H1 (cell line): ENCODE measurements around the gene STOML1. TPM values are rescaled to one million over a fixed set of nuclear protein-coding genes. Genes with fewer than 3 reads are reported as not detected.

Experiments
- CTCF ChIA-PET: fragments of 300-600 bp; sonication (Branson Sonifier 250); formaldehyde crosslinking; loops from one replicate; lab custom pipeline; 2021; ENCODE audit not compliant: partially characterized antibody; lab: Charles Lee
- POLR2A ChIA-PET: fragments of 300-600 bp; sonication (Branson Sonifier 250); formaldehyde crosslinking; loops from one replicate; lab custom pipeline; 2021; ENCODE audit warnings: inconsistent platforms; ENCODE audit not compliant: partially characterized antibody; lab: Charles Lee
- DNase-seq, 2 experiments: peaks; one replicate each; pipeline versions ENCODE4 v3.0.0 to v3.0.0-alpha.2; 2010 to 2022; ENCODE audit warnings: low spot score in 2 of 2, low read depth in 1 of 2, mixed read lengths in 1 of 2
- FAIRE-seq: peaks from 2 replicates; lab custom pipeline; 2011; peaks lifted over from hg19 to GRCh38; lab: Jason Lieb, UNC
- H2AFZ ChIP-seq: 2 replicates; pipeline ENCODE4 v1.8.1; 2012; ENCODE audit warnings: low read length, inconsistent platforms
- H2AK5ac ChIP-seq: 2 replicates; pipeline ENCODE4 v1.6.1; 2013; ENCODE audit warnings: low read depth, low read length
- H2BK120ac ChIP-seq: replicated peaks from 2 replicates; pipeline ENCODE3; 2013; ENCODE audit warnings: low read depth, low read length, inconsistent platforms
- H2BK12ac ChIP-seq: 2 replicates; pipeline ENCODE4 v1.6.1; 2013; ENCODE audit warnings: low read depth, low read length
- H2BK15ac ChIP-seq: 2 replicates; pipeline ENCODE4 v1.6.1; 2013; ENCODE audit warnings: low read length
- H2BK20ac ChIP-seq: 2 replicates; pipeline ENCODE4 v1.6.1; 2013; ENCODE audit warnings: low read length
- H2BK5ac ChIP-seq: 2 replicates; pipeline ENCODE4 v1.6.1; 2013; ENCODE audit warnings: low read depth, low read length
- H3K14ac ChIP-seq: 2 replicates; pipeline ENCODE4 v1.6.1; 2013; ENCODE audit warnings: inconsistent platforms; ENCODE audit not compliant: insufficient read length
- H3K18ac ChIP-seq: 2 replicates; pipeline ENCODE4 v1.6.1; 2013; ENCODE audit warnings: low read length; ENCODE audit errors: extremely low read depth
- H3K23ac ChIP-seq: 2 replicates; pipeline ENCODE4 v1.6.1; 2013; ENCODE audit warnings: inconsistent platforms; ENCODE audit not compliant: insufficient read length
- H3K23me2 ChIP-seq: 2 replicates; pipeline ENCODE4 v1.6.1; 2013; ENCODE audit warnings: low read depth, low read length
- H3K27ac ChIP-seq: 2 replicates; pipeline ENCODE4 v1.6.1; 2011; ENCODE audit warnings: low read depth, low read length, inconsistent platforms
- H3K27me3 ChIP-seq, 4 experiments: replicated peaks in 1 of 4; 1 replicate in 1 of 4; 2 replicates in 3 of 4; pipeline versions ENCODE4 v1.6.1 to v1.8.1; 2011 to 2013; ENCODE audit warnings: low read length in 3 of 4, mild to moderate bottlenecking in 3 of 4, inconsistent platforms in 2 of 4, mixed read lengths in 2 of 4, moderate library complexity in 1 of 4; ENCODE audit not compliant: control insufficient read depth in 3 of 4, insufficient read depth in 3 of 4; ENCODE audit errors: extremely low read depth in 1 of 4
- H3K36me3 ChIP-seq, 4 experiments: 2 replicates each; pipeline versions ENCODE4 v1.6.1 to v1.8.1; 2011 to 2013; ENCODE audit warnings: mild to moderate bottlenecking in 4 of 4, low read length in 3 of 4, moderate library complexity in 2 of 4, control low read depth in 1 of 4, inconsistent platforms in 1 of 4; ENCODE audit not compliant: insufficient read depth in 4 of 4, control insufficient read depth in 2 of 4
- H3K4ac ChIP-seq: replicated peaks from 2 replicates; pipeline ENCODE3; 2013; ENCODE audit warnings: low read length, low read depth, mixed read lengths, inconsistent platforms; ENCODE audit not compliant: insufficient read length
- H3K4me1 ChIP-seq, 4 experiments: replicated peaks in 1 of 4; 1 replicate in 1 of 4; 2 replicates in 3 of 4; pipeline versions ENCODE4 v1.6.1 to v1.8.1; 2011 to 2013; ENCODE audit warnings: low read length in 3 of 4, inconsistent platforms in 2 of 4, mixed read lengths in 1 of 4; ENCODE audit not compliant: insufficient read depth in 4 of 4, control insufficient read depth in 3 of 4
- H3K4me2 ChIP-seq, 2 experiments: 2 replicates each; pipeline versions ENCODE4 v1.6.1 to v1.8.1; 2011 to 2013; ENCODE audit warnings: low read depth in 2 of 2, low read length in 2 of 2, control low read depth in 1 of 2, inconsistent platforms in 1 of 2, mild to moderate bottlenecking in 1 of 2; ENCODE audit not compliant: insufficient read depth in 1 of 2
- H3K4me3 ChIP-seq, 4 experiments: fragments of 200-600, 300-600 bp in 1 of 4; sonication (generic), shearing (Covaris generic), sonication (Bioruptor Twin) in 1 of 4; 2 replicates each; pipeline versions ENCODE4 v1.5.1 to v1.8.1; 2011 to 2016; ENCODE audit warnings: low read length in 4 of 4, low read depth in 3 of 4, control low read depth in 2 of 4, inconsistent platforms in 2 of 4, mild to moderate bottlenecking in 2 of 4, mixed read lengths in 1 of 4, moderate library complexity in 1 of 4; ENCODE audit not compliant: insufficient read depth in 2 of 4; ENCODE audit errors: extremely low read depth in 1 of 4
- H3K56ac ChIP-seq: replicated peaks from 2 replicates; pipeline ENCODE3; 2013; ENCODE audit warnings: low read depth, mild to moderate bottlenecking, mixed read lengths, low read length, inconsistent platforms; ENCODE audit not compliant: insufficient read length
- H3K79me1 ChIP-seq: 2 replicates; pipeline ENCODE4 v1.6.1; 2013; ENCODE audit warnings: low read depth, low read length, control low read depth
- H3K79me2 ChIP-seq, 2 experiments: 2 replicates each; pipeline versions ENCODE4 v1.6.1 to v1.8.1; 2012 to 2013; ENCODE audit warnings: low read length in 2 of 2, mild to moderate bottlenecking in 2 of 2, inconsistent platforms in 1 of 2; ENCODE audit not compliant: insufficient read depth in 2 of 2, control insufficient read depth in 1 of 2
- H3K9ac ChIP-seq, 4 experiments: replicated peaks in 1 of 4; 1 replicate in 1 of 4; 2 replicates in 3 of 4; pipeline versions ENCODE4 v1.6.1 to v1.8.1; 2011 to 2013; ENCODE audit warnings: low read depth in 3 of 4, low read length in 3 of 4, control low read depth in 2 of 4, mild to moderate bottlenecking in 2 of 4, moderate library complexity in 2 of 4, inconsistent platforms in 1 of 4; ENCODE audit errors: extremely low read depth in 1 of 4
- H3K9me3 ChIP-seq, 2 experiments: 2 replicates each; pipeline versions ENCODE4 v1.6.1 to v1.8.1; 2012 to 2013; ENCODE audit warnings: mild to moderate bottlenecking in 2 of 2, moderate library complexity in 2 of 2, control low read depth in 1 of 2, inconsistent platforms in 1 of 2, low read depth in 1 of 2, low read length in 1 of 2, mixed read lengths in 1 of 2; ENCODE audit not compliant: insufficient read depth in 2 of 2
- H4K20me1 ChIP-seq, 2 experiments: replicated peaks in 1 of 2; 2 replicates each; pipeline versions ENCODE3 to v1.8.1; 2011 to 2013; ENCODE audit warnings: inconsistent platforms in 2 of 2, low read length in 2 of 2, mild to moderate bottlenecking in 1 of 2; ENCODE audit not compliant: insufficient read depth in 2 of 2, control insufficient read depth in 1 of 2
- H4K5ac ChIP-seq: 2 replicates; pipeline ENCODE4 v1.6.1; 2013; ENCODE audit warnings: low read length, low read depth, mixed read lengths, inconsistent platforms; ENCODE audit not compliant: insufficient read length
- H4K8ac ChIP-seq: 2 replicates; pipeline ENCODE4 v1.8.0; 2013; ENCODE audit warnings: mild to moderate bottlenecking, moderate library complexity, low read length, inconsistent platforms; ENCODE audit not compliant: insufficient read depth; ENCODE audit errors: extremely low read depth
- H4K91ac ChIP-seq: replicated peaks from 2 replicates; pipeline ENCODE3; 2013; ENCODE audit warnings: low read length, mixed read lengths, inconsistent platforms; ENCODE audit not compliant: insufficient read length
- CBX8 ChIP-seq: fragments of 300-800, 300-1000 bp; sonication (generic); IDR thresholded peaks from 2 replicates; pipeline ENCODE4 v1.7.1; 2016; ENCODE audit warnings: low read depth, low read length, borderline replicate concordance
- SIX5 ChIP-seq: IDR thresholded peaks from 2 replicates; pipeline ENCODE4 v1.6.1; 2011; ENCODE audit warnings: mild to moderate bottlenecking, low read depth, low read length
- WGBS, 2 experiments: shearing (Covaris generic) in 1 of 2; methylation state at CpG; one replicate each; pipeline versions ENCODE4 v1.1.6 to v1.1.7; 2013 to 2015; ENCODE audit warnings: low lambda C conversion rate in 2 of 2, mixed read lengths in 2 of 2, inconsistent platforms in 1 of 2, low coverage in 1 of 2, missing lambda C conversion rate in 1 of 2; ENCODE audit not compliant: insufficient replicate concordance in 2 of 2, insufficient coverage in 1 of 2, insufficient read length in 1 of 2; ENCODE audit errors: extremely low coverage in 1 of 2, missing lambda C conversion rate in 1 of 2; 5-methylcytosine and 5-hydroxymethylcytosine counted together
- polyA plus RNA-seq, 7 experiments: library from polyadenylated mRNA; depleted of rRNA in 3 of 7; stranded (reverse) in 5 of 7; unstranded in 2 of 7; fragments of >200 nt in 5 of 7; fragments of 200-250 nt in 2 of 7; gene quantifications; 1 replicate in 5 of 7; 2 replicates in 1 of 7; 4 replicates in 1 of 7; pipeline versions ENCODE4 v1.2.1 to v1.2.3, GENCODE V29; 2011 to 2013; ENCODE audit warnings: missing spikeins in 2 of 7, mixed read lengths in 2 of 7
- total RNA-seq: library from RNA; stranded (reverse); fragmentation: NEBNext Ultra II Directional; extraction: Animal tissue kit (Norgen Biotek cat#: 25700); gene quantifications from 2 replicates; pipeline ENCODE4 v1.2.1, GENCODE V29; 2021

Gene STOML1
- total and polyA plus RNA-seq, 2 of the 8 experiments (the other 6 are each of a cell fraction or from before 2014, with no cell fraction given) = 2.6 to 3.2 TPM

- Histone ChIP-seq H3K27ac (no peak overlapping the region), H3K14ac (no peak overlapping the region)
- no peak for FAIRE-seq
Observed at GRCh38 chr15:74039656-74040010, 47.5 kb upstream of the STOML1 start.

More at GRCh38 chr15:74039656-74040010, 47.5 kb upstream of the STOML1 start:
- H3K23ac ChIP-seq = no peak overlapping the region
- no peak for DNase-seq
- H4K91ac ChIP-seq = no peak overlapping the region
- no peaks in the 10 kb centered on the region for H3K79me1 ChIP-seq
- no peak overlapping the region for H2BK5ac ChIP-seq
- no peak for TF ChIP-seq CBX8
- TF ChIP-seq SIX5 = no peak
- H3K9ac ChIP-seq = no peak overlapping the region
- no peak overlapping the region for H3K18ac ChIP-seq
- POLR2A ChIA-PET = no interaction called here
- peaks cover 0 to 4% (median 0%) of the 10 kb centered on the region in 4 experiments; a peak in 3 of 8 replicates for H3K36me3 ChIP-seq
- no peak overlapping the region for H2BK120ac ChIP-seq
- peaks cover 0 to 7% (median 6%) of the 10 kb centered on the region in 4 experiments; a peak in 4 of 7 replicates for H3K4me1 ChIP-seq
- no peak overlapping the region for H2BK15ac ChIP-seq
- H3K4me3 ChIP-seq = no peak overlapping the region
- H3K27me3 ChIP-seq = no peaks in the 10 kb centered on the region
- H4K8ac ChIP-seq = no peak overlapping the region
- H2BK12ac ChIP-seq = no peak overlapping the region
- WGBS, 2 experiments = 80% methylated on average over 5 of the region's 5 CpGs; no CpG with 5 or more reads in 1 of the 2 experiments
- H2BK20ac ChIP-seq = no peak overlapping the region
- H3K79me2 ChIP-seq = no peaks in the 10 kb centered on the region
- H3K4me2 ChIP-seq = no peak overlapping the region
- H3K4ac ChIP-seq = no peak overlapping the region
- H2AFZ ChIP-seq = no peak overlapping the region
- no peaks in the 10 kb centered on the region for H3K9me3 ChIP-seq
- H4K5ac ChIP-seq = no peak overlapping the region
- no peak overlapping the region for H3K56ac ChIP-seq
- CTCF ChIA-PET = interaction anchor here (0.6 to 13.0 kb wide), 9 partner anchors 7 to 282 kb away, joined by 3 to 174 read pairs (median 4); partner anchors contain the start of gene PML
- no peak overlapping the region for H2AK5ac ChIP-seq
- no peaks in the 10 kb centered on the region for H3K23me2 ChIP-seq
- no peaks in the 10 kb centered on the region for H4K20me1 ChIP-seq
